ENCODE results near the gene USP24. TPM values are rescaled to one million over a fixed set of nuclear protein-coding genes. Genes with fewer than 3 reads are reported as not detected.

The USP24 gene
- polyA plus RNA-seq, 1 of the 3 experiments (the other 2 are of a cell fraction): 8.1 TPM

- Histone ChIP-seq H3K36me3 (replicated peaks in 1 of 2; ENCODE audit: control insufficient read depth in 1 of 2, insufficient read depth in 2 of 2, low read length in 1 of 2) (peaks cover 57 to 85% of the 10 kb centered on the region in 2 experiments), H3K9me3 (no peaks in the 10 kb centered on the region), H3K4me3 (ENCODE audit: low read depth in 2 of 2, low read length in 1 of 2) (no peak overlapping the region), H3K4me2 (no peak overlapping the region), H3K4me1 (ENCODE audit: control insufficient read depth in 1 of 2, insufficient read depth in 2 of 2, low read depth in 1 of 2, low read length in 1 of 2) (no peaks in the 10 kb centered on the region; a peak in 1 of 4 replicates), H4K20me1 (ENCODE audit: insufficient read depth) (no peaks in the 10 kb centered on the region), H3K9ac (no peak overlapping the region), H2AFZ (ENCODE audit: low read depth) (no peak overlapping the region), H3K27me3 (ENCODE audit: insufficient read depth) (no peaks in the 10 kb centered on the region), H3K9me2 (no peaks in the 10 kb centered on the region), H3K27ac (ENCODE audit: low read depth in 2 of 2, low read length in 1 of 2) (no peak overlapping the region; a peak in 1 of 4 replicates), H3K79me2 (ENCODE audit: insufficient read depth) (no peaks in the 10 kb centered on the region), H3F3A (replicated peaks; ENCODE audit: insufficient read depth) (no peaks in the 10 kb centered on the region)
- DNase-seq: no peak
- POLR2A ChIA-PET: no interaction called here
- WGBS (ENCODE audit: low lambda C conversion rate): 98% methylated on average over 6 of the region's 6 CpGs
- CTCF ChIA-PET: interaction anchor here (1.1 to 1.6 kb wide), 4 partner anchors 19 to 111 kb away, joined by 3 to 4 read pairs (median 3); no protein-coding TSS in a partner anchor
- no peak for TF ChIP-seq EZH2phosphoT487 (IDR thresholded peaks at IDR 0.05; ENCODE audit: borderline replicate concordance, low read depth)
These were observed 47.8 kb downstream of the USP24 start for GRCh38 chr1:55167224-55167871.

- H3K9me3 ChIP-seq: no peaks in the 10 kb centered on the region
- no peaks in the 10 kb centered on the region for H4K20me1 ChIP-seq (ENCODE audit: insufficient read depth)
- no peaks in the 10 kb centered on the region for H3K9me2 ChIP-seq
- H3K27ac ChIP-seq (ENCODE audit: low read depth in 2 of 2, low read length in 1 of 2): no peak overlapping the region
- H3K4me3 ChIP-seq (ENCODE audit: low read depth in 2 of 2, low read length in 1 of 2): no peak overlapping the region
- WGBS (ENCODE audit: low lambda C conversion rate): 98% methylated on average over 2 of the region's 2 CpGs
- H3K27me3 ChIP-seq (ENCODE audit: insufficient read depth): no peaks in the 10 kb centered on the region
- ChIA-PET CTCF (no interaction called here), POLR2A (no interaction called here)
- TF ChIP-seq RFX5 (IDR thresholded peaks at IDR 0.05; ENCODE audit: low read length): no peak
- no peak for TF ChIP-seq RAD21 (IDR thresholded peaks at IDR 0.05; ENCODE audit: low read length)
- TF ChIP-seq MXI1 (IDR thresholded peaks at IDR 0.05; ENCODE audit: low read depth, low read length): no peak
- TF ChIP-seq EZH2phosphoT487 (IDR thresholded peaks at IDR 0.05; ENCODE audit: borderline replicate concordance, low read depth): no peak
- no peak for TF ChIP-seq MEF2A (IDR thresholded peaks at IDR 0.05; ENCODE audit: borderline replicate concordance, low read depth)
- TF ChIP-seq, protein P1, sequence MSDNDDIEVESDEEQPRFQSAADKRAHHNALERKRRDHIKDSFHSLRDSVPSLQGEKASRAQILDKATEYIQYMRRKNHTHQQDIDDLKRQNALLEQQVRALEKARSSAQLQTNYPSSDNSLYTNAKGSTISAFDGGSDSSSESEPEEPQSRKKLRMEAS (IDR thresholded peaks at IDR 0.05; ENCODE audit: low read depth): no peak
- no peak for TF ChIP-seq GATA2 (CRISPR knock-in tag; IDR thresholded peaks at IDR 0.05)
- no peak for TF ChIP-seq TAF1 (IDR thresholded peaks at IDR 0.05; ENCODE audit: borderline replicate concordance, low read depth, low read length)
- no peak for TF ChIP-seq NFIC (IDR thresholded peaks at IDR 0.05; ENCODE audit: borderline replicate concordance)
- TF ChIP-seq RXRA (IDR thresholded peaks at IDR 0.05; ENCODE audit: borderline replicate concordance, low read depth): no peak
- TF ChIP-seq FOXJ3 (CRISPR knock-in tag; IDR thresholded peaks at IDR 0.05): no peak
- TF ChIP-seq POLR2AphosphoS5 (IDR thresholded peaks at IDR 0.05; ENCODE audit: low read depth, low read length): no peak
- no peak for TF ChIP-seq ELF1 (IDR thresholded peaks at IDR 0.05)
- no peak for TF ChIP-seq CHD2 (IDR thresholded peaks at IDR 0.05; ENCODE audit: low read length, partially characterized antibody)
- H3K9ac ChIP-seq: no peak overlapping the region
- no peak for DNase-seq
- H3K36me3 ChIP-seq (replicated peaks in 1 of 2; ENCODE audit: control insufficient read depth in 1 of 2, insufficient read depth in 2 of 2, low read length in 1 of 2): peaks cover 49 to 83% of the 10 kb centered on the region in 2 experiments
- H3K79me2 ChIP-seq (ENCODE audit: insufficient read depth): no peaks in the 10 kb centered on the region
- no peak overlapping the region for H3K4me2 ChIP-seq
- H2AFZ ChIP-seq (ENCODE audit: low read depth): no peak overlapping the region
- peaks cover 6% of the 10 kb centered on the region for H3F3A ChIP-seq (replicated peaks; ENCODE audit: insufficient read depth)
- H3K4me1 ChIP-seq (ENCODE audit: control insufficient read depth in 1 of 2, insufficient read depth in 2 of 2, low read depth in 1 of 2, low read length in 1 of 2): no peaks in the 10 kb centered on the region; a peak in 1 of 4 replicates
These were observed 50.3 kb downstream of the USP24 start for GRCh38 chr1:55164906-55165305.
